Daoy (cell line): ENCODE measurements around the gene CRB3. TPM values are rescaled to one million over a fixed set of nuclear protein-coding genes. Genes with fewer than 3 reads are reported as not detected.
A peak's percentile ranks its signal among the peaks of the same experiment; 100 is the strongest.
"Not testable (repeated sequence)": the region's sequence is repeated elsewhere in the genome, so short reads cannot be mapped to it uniquely, and the experiment has no call there.

ENCODE experiments used
- DNase-seq: peaks from one replicate; pipeline ENCODE4 v3.0.0-alpha.2; 2015; ENCODE audit warnings: low read depth
- total RNA-seq: library from RNA; depleted of rRNA; stranded (reverse); fragments of >200 nt; shearing (Covaris generic); gene quantifications from 2 replicates; pipeline ENCODE4 v1.2.3, GENCODE V29; 2014; rRNA removed

The CRB3 gene
- not detected in 2 replicates for total RNA-seq

- DNase-seq, result no peak
These were observed at the start of gene CRB3 for GRCh38 chr19:6464070-6464873. CRB3 (plus strand) TSS chr19:6464271; CDS start chr19:6464702, 431 bp downstream.

GRCh38 chr19:6414793-6415590 is 49.1 kb upstream of the CRB3 start:
- no peak for DNase-seq

GRCh38 chr19:6415591-6416190 is 48.4 kb upstream of the CRB3 start:
- no peak for DNase-seq

GRCh38 chr19:6416658-6417405 is 47.2 kb upstream of the CRB3 start:
- no peak for DNase-seq

GRCh38 chr19:6417713-6418561 is 46.1 kb upstream of the CRB3 start:
- peak; percentile 27 for DNase-seq

- DNase-seq, result no peak
These were observed 45.5 kb upstream of the CRB3 start for GRCh38 chr19:6418562-6418932.

- no peak for DNase-seq
These were observed 42.7 kb upstream of the CRB3 start for GRCh38 chr19:6421075-6422014.

- DNase-seq, result peak; percentile 48
These were observed 40.4 kb upstream of the CRB3 start for GRCh38 chr19:6423499-6424194.

GRCh38 chr19:6424195-6424938 is 39.7 kb upstream of the CRB3 start, which contains the start of gene KHSRP:
KHSRP (minus strand) TSS chr19:6424811; CDS start chr19:6424701, 110 bp downstream.
- peak; percentile 23 for DNase-seq

- DNase-seq, result peak; percentile 100
These were observed 38.9 kb upstream of the CRB3 start for GRCh38 chr19:6424939-6425731.

- DNase-seq, result no peak
These were observed 38.1 kb upstream of the CRB3 start for GRCh38 chr19:6425732-6426620.

GRCh38 chr19:6427131-6427530 is 36.9 kb upstream of the CRB3 start:
- DNase-seq, result no peak

- not testable (repeated sequence) for DNase-seq
These were observed 35.2 kb upstream of the CRB3 start for GRCh38 chr19:6428692-6429418.

- DNase-seq, result no peak
These were observed 34.5 kb upstream of the CRB3 start for GRCh38 chr19:6429419-6430221.

GRCh38 chr19:6431891-6432290 is 32.2 kb upstream of the CRB3 start:
- no peak for DNase-seq
